GM12872 (cell line): Measurements from ENCODE around the gene OTX2.

Source experiments
- TF ChIP-seq, protein P1 (sequence below): IDR thresholded peaks from 3 replicates; pipeline ENCODE4 v1.5.1; 2011; ENCODE audit warnings: low read depth, mild to moderate bottlenecking, low read length, moderate library complexity; ENCODE audit not compliant: insufficient read depth

The OTX2 gene

DNA sequence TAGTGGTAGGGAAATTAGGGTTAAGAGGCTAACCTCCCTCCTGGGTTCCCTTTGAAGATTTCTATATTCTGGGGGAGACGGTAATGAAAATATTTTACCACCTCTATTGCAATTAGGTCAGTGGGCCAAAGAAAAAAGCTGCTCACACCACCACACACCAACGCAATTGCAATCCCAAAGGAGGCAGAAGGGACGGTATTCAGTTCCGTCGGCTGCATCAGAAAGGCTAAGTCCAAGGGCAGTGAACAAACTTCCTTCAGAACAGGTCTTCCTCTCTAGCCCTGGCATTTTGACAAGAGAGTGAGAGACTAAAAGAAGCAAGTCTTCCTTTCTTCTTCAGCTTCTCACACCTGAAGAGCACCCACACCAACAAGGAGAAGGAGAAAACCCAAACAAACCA is 51.2 kb downstream of the OTX2 start:
- TF ChIP-seq, protein P1, sequence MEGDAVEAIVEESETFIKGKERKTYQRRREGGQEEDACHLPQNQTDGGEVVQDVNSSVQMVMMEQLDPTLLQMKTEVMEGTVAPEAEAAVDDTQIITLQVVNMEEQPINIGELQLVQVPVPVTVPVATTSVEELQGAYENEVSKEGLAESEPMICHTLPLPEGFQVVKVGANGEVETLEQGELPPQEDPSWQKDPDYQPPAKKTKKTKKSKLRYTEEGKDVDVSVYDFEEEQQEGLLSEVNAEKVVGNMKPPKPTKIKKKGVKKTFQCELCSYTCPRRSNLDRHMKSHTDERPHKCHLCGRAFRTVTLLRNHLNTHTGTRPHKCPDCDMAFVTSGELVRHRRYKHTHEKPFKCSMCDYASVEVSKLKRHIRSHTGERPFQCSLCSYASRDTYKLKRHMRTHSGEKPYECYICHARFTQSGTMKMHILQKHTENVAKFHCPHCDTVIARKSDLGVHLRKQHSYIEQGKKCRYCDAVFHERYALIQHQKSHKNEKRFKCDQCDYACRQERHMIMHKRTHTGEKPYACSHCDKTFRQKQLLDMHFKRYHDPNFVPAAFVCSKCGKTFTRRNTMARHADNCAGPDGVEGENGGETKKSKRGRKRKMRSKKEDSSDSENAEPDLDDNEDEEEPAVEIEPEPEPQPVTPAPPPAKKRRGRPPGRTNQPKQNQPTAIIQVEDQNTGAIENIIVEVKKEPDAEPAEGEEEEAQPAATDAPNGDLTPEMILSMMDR: no peak

DNA sequence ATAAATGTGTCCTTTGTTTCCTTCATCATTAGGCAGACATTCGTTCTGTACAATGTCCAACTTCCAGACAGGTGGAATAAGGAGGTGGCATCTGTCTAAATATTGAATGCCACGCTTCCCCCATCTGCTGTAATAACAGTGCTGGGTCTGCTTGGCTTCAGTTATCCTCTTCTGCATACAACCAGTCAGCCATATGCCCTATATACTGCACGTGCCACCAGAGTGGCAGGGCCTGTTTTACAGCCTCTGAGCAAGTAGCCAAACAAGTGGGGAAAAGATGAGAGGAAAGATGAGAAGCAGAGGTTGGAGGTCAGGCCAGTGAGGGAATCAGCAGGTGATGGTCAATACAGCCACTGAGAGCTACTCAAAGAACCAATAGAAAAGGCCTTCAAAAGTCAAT is 55.4 kb downstream of the OTX2 start:
- TF ChIP-seq, protein P1: no peak

DNA sequence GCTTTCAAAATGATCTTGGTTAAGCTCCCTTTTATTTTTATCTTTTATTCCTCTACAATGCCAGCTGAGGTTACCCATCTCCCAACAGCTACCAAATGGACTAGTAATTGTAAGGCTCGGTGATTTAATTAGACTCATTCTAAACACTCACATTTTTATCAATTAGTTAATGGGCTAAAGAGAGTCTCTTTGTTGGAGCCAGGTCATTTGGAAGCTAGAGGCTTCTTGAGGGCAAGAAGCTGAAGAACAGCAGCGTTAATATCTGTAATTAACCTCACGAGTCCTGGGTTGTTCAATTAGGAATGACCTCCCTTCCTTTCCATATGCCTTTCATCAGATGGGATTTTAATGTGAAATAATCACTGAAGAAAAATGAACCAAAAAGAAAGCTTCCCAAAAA is 56.9 kb downstream of the OTX2 start:
- TF ChIP-seq, protein P1: no peak

DNA sequence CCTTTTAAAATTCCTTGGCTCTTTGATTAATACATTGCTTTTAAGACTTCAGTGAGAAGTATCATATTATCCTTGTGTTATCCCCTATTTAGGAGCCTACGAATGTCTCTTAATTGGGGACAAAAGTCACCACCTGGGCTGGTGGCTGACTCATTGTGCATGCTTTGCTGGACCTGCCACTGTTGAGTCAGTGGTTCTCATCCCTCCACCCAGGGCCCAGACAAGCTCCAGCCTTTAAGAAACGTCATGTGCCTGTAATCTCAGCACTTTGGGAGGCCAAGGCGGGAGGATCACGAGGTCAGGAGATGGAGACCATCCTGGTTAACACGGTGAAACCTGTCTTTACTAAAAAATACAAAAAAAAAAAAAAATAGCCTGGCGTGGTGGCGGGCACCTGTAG is 57.9 kb downstream of the OTX2 start:
- TF ChIP-seq, protein P1: no peak

DNA sequence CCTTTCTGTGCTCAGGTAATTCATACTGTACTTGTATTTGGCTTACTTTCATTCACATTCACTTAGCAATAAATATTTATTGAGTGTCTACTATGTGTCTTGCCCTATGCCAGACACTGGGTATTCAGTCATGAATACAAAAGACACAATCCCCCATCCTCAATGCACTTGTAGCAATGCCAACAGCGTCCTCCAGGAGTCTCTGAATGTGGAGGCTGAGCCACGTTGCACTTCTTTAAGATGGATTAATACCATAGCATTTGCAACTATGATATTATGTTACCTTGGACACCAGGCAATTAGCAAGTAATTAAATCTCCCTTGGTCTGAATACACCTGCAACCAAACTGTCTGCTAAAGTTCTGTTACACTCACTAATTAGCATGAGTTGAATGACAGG is 58.8 kb downstream of the OTX2 start:
- TF ChIP-seq, protein P1: 0 out of 3 replicates have a peak, but pooled peaks have one; percentile 22
